Stimulated activated CD4-positive, alpha-beta T cell treated with anti-CD3 and anti-CD28 coated beads, Interleukin-4, amount 100 ng/mL, for 4 hours (primary cell): ENCODE data around the gene ITSN2.

Experiments used
- DNase-seq, 2 experiments: peaks; one replicate each; pipeline ENCODE4 v3.0.0-alpha.2; 2020

The ITSN2 gene

GRCh38 chr2:24332791-24333540 is 27.4 kb downstream of the ITSN2 start:
- no peak for DNase-seq

DNA sequence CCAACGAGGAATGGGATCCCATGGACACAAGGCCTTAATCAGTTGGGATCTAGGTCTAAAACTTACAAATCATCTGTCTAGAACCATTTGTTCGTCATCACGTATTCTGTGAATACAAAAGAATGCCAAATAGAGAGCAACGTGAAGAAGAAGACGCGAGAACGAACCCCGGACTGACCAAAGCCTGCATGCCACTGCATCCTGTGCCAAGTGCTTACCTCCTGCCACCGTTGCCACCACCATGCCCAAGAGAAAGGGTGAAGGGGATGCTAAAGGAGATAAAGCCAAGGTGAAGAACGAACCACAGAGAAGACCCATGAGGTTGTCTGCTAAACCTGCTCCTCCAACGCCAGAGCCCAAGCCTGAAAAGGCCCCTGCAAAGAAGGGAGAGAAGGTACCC is 30.2 kb downstream of the ITSN2 start:
- DNase-seq: no peak

DNA sequence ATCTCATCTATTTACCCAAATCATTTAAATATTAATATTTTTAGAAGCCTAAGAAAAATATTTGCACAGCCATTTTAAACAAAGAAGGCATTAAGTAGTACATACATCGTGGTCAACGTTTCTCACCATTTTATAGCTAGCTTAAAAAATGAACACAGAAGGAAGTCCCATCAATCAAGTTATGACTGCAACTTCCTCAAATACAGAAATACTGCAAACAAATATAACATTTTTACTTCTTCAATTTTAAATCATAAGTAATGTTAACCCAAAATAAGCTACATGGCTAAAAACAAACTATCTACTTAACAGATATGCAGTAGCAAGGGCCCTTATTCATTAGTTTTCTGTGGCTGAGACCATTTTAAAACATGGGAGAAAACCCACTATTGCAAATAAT is 30.6 kb downstream of the ITSN2 start:
- no peak for DNase-seq

GRCh38 chr2:24328010-24328409 is 32.3 kb downstream of the ITSN2 start:
- no peak for DNase-seq

DNA sequence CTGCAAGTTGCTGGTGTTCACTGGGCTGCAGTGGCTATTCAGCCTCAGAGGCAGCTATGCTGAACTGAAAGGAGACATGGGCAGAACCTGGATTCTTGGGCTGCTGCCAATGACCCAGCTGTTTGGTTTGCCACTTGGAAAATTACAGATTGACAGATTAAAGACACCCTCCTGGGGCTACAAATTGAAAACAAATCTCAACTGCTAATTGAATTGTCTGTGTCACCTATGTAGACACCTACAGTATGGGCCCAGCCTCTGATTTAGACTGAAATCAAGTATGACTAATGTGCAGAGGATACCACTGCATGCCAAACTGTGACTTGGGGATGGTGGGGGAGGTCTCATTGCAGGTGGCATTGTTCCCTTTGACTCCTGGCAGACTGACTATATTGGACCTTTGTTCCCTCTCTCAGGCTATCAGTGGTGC is 42.8 kb downstream of the ITSN2 start:
- DNase-seq: no peak

- DNase-seq: no peak
Measured at GRCh38 chr2:24315669-24316068, 44.7 kb downstream of the ITSN2 start.

DNA sequence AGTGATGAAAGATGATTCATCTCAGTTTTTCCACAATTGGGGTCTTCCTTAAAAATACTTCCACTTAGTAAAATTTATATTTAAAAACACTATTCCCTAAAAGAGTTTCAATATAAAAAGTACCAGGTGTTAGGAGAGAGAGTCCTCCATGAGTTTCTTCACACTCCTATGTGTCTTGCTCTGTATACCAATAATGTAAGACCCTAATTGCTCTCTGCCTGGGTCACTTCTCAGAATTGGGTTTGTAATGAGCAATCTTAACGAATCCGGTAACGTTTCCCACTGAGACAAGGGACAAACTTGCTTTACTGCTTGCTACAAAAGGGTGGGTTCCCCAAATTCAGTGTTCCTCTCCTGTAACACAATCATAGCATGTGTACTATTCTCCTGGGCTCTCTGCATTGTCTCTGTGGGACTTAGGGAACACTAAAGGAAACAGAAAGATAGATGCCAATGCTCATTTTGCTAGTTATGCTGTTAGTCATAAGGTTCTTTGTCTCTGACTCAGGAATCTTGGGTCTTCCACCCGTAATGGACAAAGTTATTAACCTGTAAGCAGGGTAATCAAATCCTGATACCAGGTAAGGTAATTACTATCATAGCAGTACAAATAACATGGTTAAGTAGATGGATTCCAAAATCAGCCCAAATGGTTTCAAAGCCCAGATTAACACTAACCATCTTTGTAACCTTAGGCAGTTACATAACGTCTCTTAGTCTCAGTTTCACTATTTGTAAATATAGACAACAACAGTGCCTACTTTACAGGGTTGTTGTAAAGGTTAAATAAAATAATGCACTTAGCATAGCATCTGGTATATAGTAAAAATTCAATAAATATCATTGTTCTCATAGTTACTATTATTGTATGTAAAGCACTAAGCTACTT is 46.3 kb downstream of the ITSN2 start:
- DNase-seq: no peak

DNA sequence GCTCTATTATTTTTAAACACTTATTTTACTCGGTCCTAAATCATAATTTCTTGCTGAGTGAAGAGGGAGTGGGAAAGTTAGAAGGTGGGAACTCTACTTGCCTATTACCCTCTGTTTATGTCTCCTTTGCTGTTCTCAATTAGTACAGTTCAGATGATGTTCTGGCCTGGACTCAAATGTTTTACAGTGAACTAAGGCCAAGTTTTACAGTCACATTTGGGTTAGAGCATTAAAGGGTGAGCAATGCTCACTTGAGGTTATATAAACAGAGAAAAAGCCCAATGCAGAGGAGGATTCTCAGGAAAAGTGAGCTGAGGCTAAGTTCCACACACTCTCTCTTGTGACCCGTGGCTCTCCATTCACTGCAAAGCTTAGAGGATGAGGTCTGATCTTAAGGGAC is 52.4 kb downstream of the ITSN2 start:
- DNase-seq: no peak

- DNase-seq: no peak
Measured at GRCh38 chr2:24304631-24305030, 55.7 kb downstream of the ITSN2 start.

- no peak for DNase-seq
Measured at GRCh38 chr2:24304098-24304497, 56.2 kb downstream of the ITSN2 start.

GRCh38 chr2:24301599-24301998 is 58.7 kb downstream of the ITSN2 start:
- no peak for DNase-seq

GRCh38 chr2:24297663-24298062 is 62.7 kb downstream of the ITSN2 start:
- DNase-seq: no peak

- no peak for DNase-seq
Measured at GRCh38 chr2:24287171-24287570, 73.2 kb downstream of the ITSN2 start.

DNA sequence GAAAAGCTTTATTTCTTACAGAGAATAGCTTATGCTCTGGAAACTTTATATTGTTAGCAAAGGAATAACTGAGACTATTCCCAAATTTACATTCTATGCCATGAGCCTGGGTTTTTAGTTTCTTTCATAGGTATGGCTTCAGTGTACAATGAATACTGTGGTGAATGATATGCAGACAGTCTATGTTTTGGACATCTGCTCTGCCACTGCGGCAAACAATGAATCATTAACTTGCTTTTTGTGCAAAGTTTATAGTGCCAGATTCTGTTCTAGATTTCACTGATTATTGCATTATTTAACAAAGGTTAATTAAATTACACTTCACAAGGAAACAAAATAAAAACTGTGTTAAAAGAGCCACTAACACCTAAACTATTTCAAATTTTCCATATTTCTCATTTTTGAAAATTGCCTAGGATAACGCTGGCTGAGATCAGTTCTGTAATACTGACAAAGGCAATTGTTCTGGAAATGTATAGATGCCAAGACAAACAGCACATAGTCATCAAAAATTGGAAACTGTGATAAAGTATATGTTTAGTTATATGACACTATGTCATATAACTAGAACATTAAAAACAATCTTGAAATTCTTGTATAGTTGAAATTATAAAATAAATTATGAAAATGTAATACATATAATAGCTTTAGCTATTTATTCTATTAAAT is 74.7 kb downstream of the ITSN2 start:
- DNase-seq: no peak

- DNase-seq: no peak
Measured at GRCh38 chr2:24280645-24281044, 79.7 kb downstream of the ITSN2 start.

DNA sequence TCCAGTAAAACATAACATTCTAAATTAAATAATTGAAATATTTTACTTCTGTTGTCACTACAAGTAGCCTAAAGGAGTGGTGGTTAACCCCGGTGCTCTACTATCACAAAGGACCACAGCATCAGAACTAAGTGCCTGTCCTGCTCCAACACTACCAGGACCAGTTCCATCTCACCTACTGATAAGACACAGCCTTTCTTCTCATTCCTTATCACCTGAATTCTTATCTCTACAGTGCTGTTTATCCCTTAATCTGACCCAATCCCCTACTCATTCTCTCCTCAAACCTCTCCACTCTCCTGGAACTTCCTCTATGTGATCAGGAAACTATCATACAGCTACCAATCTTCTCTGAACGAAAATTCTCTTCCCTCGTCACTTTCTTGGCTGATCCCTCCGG is 80.2 kb downstream of the ITSN2 start:
- no peak for DNase-seq

DNA sequence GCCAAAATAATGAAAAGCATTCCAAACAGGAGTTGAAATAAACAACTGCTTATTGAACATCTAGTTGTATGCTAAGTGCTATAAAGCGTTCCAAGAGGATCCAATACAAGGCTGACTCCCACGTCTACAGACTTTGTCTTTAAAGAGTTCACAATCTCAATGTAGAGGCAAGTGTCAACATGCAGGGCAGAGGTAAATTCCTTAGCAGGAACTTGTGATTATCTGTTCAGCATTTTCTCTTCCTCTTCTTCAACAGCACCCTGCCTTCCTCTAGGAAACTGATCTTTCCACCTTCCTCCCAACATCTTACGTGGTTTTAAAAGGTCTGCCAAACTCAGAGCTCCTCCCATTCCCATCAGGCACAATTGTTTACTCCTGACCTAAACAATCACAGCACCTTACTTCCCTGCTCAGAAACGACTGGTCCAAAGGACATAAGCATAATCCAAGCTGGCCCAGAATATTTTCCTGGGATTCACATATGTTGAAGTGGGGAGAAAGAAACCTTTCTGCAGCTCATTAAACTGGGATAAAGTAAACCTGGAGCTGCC is 83.9 kb downstream of the ITSN2 start:
- DNase-seq: no peak

- no peak for DNase-seq
Measured at GRCh38 chr2:24274809-24275208, 85.5 kb downstream of the ITSN2 start.

- DNase-seq: no peak
Measured at GRCh38 chr2:24273598-24273997, 86.7 kb downstream of the ITSN2 start.

GRCh38 chr2:24272907-24273306 is 87.4 kb downstream of the ITSN2 start:
- no peak for DNase-seq

GRCh38 chr2:24272161-24272802 is 88.1 kb downstream of the ITSN2 start:
- DNase-seq: no peak

GRCh38 chr2:24269265-24269664 is 91.1 kb downstream of the ITSN2 start:
- no peak for DNase-seq

DNA sequence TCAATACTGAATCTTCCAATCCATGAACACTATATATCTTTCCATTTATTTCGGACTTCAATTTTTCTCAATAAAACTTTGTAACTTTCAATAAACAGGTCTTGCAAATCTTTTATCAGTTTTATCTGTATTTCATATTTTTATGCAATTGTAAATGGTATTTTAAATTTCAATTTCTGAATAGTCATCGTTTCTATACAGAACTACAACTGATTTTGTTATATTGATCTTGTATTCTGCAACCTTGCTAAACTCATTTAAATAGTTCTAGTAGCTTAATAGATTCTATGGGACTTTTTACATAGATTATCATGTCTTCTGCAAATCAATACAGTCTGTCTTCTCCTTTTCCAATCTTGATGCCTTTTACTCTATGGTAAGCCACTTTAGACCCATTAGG is 95.1 kb downstream of the ITSN2 start:
- no peak for DNase-seq
